CD4-positive, alpha-beta T cell (primary cell): ENCODE results near the gene HS6ST3. TPM values are rescaled to one million over a fixed set of nuclear protein-coding genes. Genes with fewer than 3 reads are reported as not detected.

Source experiments
- ATAC-seq: fragments of 200-7000 bp; cut with Tn5 transposase; one replicate; pipeline ENCODE4 v1.10.0; 2022; ENCODE audit warnings: mild to moderate bottlenecking; ENCODE audit not compliant: poor library complexity
- CTCF ChIA-PET: fragments of 350-600 bp; sonication (Branson Sonifier 250); formaldehyde crosslinking; loops from one replicate; lab custom pipeline; 2021; ENCODE audit warnings: antibody characterized with exemption, inconsistent platforms; lab: Charles Lee
- POLR2A ChIA-PET: fragments of 350-600 bp; sonication (Branson Sonifier 250); formaldehyde crosslinking; loops from one replicate; lab custom pipeline; 2021; ENCODE audit warnings: antibody characterized with exemption, inconsistent platforms; lab: Charles Lee
- DNase-seq, 14 experiments: peaks; one replicate each; pipeline ENCODE4 v3.0.0-alpha.2; 2013 to 2020; ENCODE audit warnings: mixed read lengths in 2 of 14
- H3K27ac ChIP-seq, 2 donors: one replicate each; pipeline versions ENCODE4 v1.5.1 to v1.7.0; 2013; ENCODE audit warnings: low read length in 2 of 2, low read depth in 1 of 2, mild to moderate bottlenecking in 1 of 2
- H3K27me3 ChIP-seq, 2 experiments: 1 replicate in 1 of 2; 2 replicates in 1 of 2; pipeline versions ENCODE4 v1.6.1 to v1.7.0; 2013; ENCODE audit warnings: low read length in 2 of 2, control low read depth in 1 of 2, mild to moderate bottlenecking in 1 of 2, moderate library complexity in 1 of 2; ENCODE audit not compliant: insufficient read depth in 2 of 2, control insufficient read depth in 1 of 2
- H3K36me3 ChIP-seq: one replicate; pipeline ENCODE4 v1.6.1; 2013; ENCODE audit warnings: low read length, control low read depth; ENCODE audit not compliant: insufficient read depth
- H3K4me1 ChIP-seq: one replicate; pipeline ENCODE4 v1.6.1; 2013; ENCODE audit warnings: low read length, control low read depth; ENCODE audit not compliant: insufficient read depth
- H3K4me3 ChIP-seq: one replicate; pipeline ENCODE4 v1.5.1; 2013; ENCODE audit warnings: mild to moderate bottlenecking, low read length, moderate library complexity
- H3K9me3 ChIP-seq, 2 experiments: 1 replicate in 1 of 2; 2 replicates in 1 of 2; pipeline versions ENCODE4 v1.6.1 to v1.7.0; 2013; ENCODE audit warnings: low read length in 2 of 2, mild to moderate bottlenecking in 2 of 2, control low read depth in 1 of 2, moderate library complexity in 1 of 2; ENCODE audit not compliant: control insufficient read depth in 1 of 2, insufficient read depth in 1 of 2
- H3K27ac Mint-ChIP-seq: one replicate; pipeline ENCODE4 v1.8.0; 2020; ENCODE audit warnings: mixed read lengths
- H3K27me3 Mint-ChIP-seq: one replicate; pipeline ENCODE4 v1.8.0; 2021; ENCODE audit warnings: mixed read lengths
- H3K36me3 Mint-ChIP-seq: one replicate; pipeline ENCODE4 v1.8.0; 2021; ENCODE audit warnings: low read depth, mixed read lengths
- H3K4me1 Mint-ChIP-seq: one replicate; pipeline ENCODE4 v1.8.0; 2021; ENCODE audit warnings: low read depth, mixed read lengths
- H3K4me3 Mint-ChIP-seq: one replicate; pipeline ENCODE4 v1.8.0; 2020; ENCODE audit warnings: mild to moderate bottlenecking, mixed read lengths
- H3K9me3 Mint-ChIP-seq: one replicate; pipeline ENCODE4 v1.8.0; 2020; ENCODE audit warnings: mixed read lengths
- CTCF ChIP-seq: fragments of 200-600 bp; IDR thresholded peaks from one replicate; pipeline ENCODE4 v1.8.0; 2022; ENCODE audit warnings: antibody characterized with exemption, mild to moderate bottlenecking
- intact Hi-C, 2 experiments: fragments of 100-400 bp; cut with DNase I in 1 of 2; cut with micrococcal nuclease in 1 of 2; formaldehyde crosslinking; loops; one replicate each; pipeline versions ENCODE4 v1.15.1 to v1.9.0; 2023 to 2025; cut with DNase I, micrococcal nuclease
- total RNA-seq, 174 experiments: library from RNA in 2 of 174; stranded (reverse) in 2 of 174; gene quantifications; one replicate each; pipeline ENCODE4 v1.2.3 and lab custom pipeline; 2021 to 2026

HS6ST3 gene
- total RNA-seq, 2 experiments from 2014 or later: not detected

- ATAC-seq (no peak), DNase-seq (no peak)
- POLR2A ChIA-PET: no interaction called here
- Mint-ChIP-seq H3K9me3 (peaks cover 9% of the 10 kb centered on the region), H3K4me1 (no peaks in the 10 kb centered on the region), H3K4me3 (no peak overlapping the region), H3K27ac (no peak overlapping the region), H3K36me3 (no peaks in the 10 kb centered on the region), H3K27me3 (no peaks in the 10 kb centered on the region)
- Histone ChIP-seq H3K36me3 (no peaks in the 10 kb centered on the region), H3K27me3 (no peaks in the 10 kb centered on the region), H3K4me1 (no peaks in the 10 kb centered on the region), H3K27ac (no peak overlapping the region), H3K4me3 (no peak overlapping the region), H3K9me3 (peaks cover 0 to 16% of the 10 kb centered on the region in 2 experiments)
- CTCF ChIA-PET: no interaction called here
- no peak for TF ChIP-seq CTCF
- intact Hi-C loops: no loop called here
Observed at GRCh38 chr13:96575423-96576320, 485.8 kb downstream of the HS6ST3 start.

DNA sequence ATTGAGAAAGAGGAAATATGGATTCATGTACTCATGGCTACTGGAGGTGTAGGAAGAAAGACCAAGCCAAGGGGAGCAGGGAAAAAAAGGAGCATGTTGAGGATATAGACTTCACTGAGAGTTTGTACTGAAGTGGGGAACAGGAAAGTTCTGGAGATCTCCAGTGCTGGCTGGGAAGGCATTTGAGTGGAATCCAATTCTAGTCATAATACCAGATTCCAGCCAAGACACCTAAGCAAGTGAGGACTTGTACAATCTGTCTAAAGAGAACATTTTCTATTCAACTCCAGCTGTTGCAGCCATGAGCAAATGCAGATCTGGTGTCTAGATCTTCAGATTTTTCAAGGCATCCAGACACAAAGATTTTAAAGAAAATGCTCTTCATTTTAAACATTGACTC lies 491.8 kb downstream of the HS6ST3 start:
- Mint-ChIP-seq H3K27ac (no peak overlapping the region), H3K9me3 (peaks cover 12% of the 10 kb centered on the region), H3K4me3 (no peak overlapping the region), H3K4me1 (no peaks in the 10 kb centered on the region), H3K36me3 (no peaks in the 10 kb centered on the region), H3K27me3 (no peaks in the 10 kb centered on the region)
- Histone ChIP-seq H3K27ac (no peak overlapping the region), H3K27me3 (no peaks in the 10 kb centered on the region), H3K4me3 (no peak overlapping the region), H3K9me3 (peaks cover 0 to 14% of the 10 kb centered on the region in 2 experiments), H3K4me1 (no peaks in the 10 kb centered on the region), H3K36me3 (no peaks in the 10 kb centered on the region)
- intact Hi-C loops: no loop called here
- TF ChIP-seq CTCF: no peak
- POLR2A ChIA-PET: no interaction called here
- CTCF ChIA-PET: no interaction called here
- DNase-seq (no peak), ATAC-seq (no peak)

- Histone ChIP-seq H3K4me3 (no peak overlapping the region), H3K9me3 (peaks cover 6 to 9% of the 10 kb centered on the region in 2 experiments), H3K4me1 (no peaks in the 10 kb centered on the region), H3K27ac (no peak overlapping the region), H3K27me3 (no peaks in the 10 kb centered on the region), H3K36me3 (no peaks in the 10 kb centered on the region)
- DNase-seq: no peak
- Mint-ChIP-seq H3K4me1 (no peaks in the 10 kb centered on the region), H3K27me3 (no peaks in the 10 kb centered on the region), H3K27ac (no peak overlapping the region), H3K4me3 (no peak overlapping the region), H3K36me3 (no peaks in the 10 kb centered on the region), H3K9me3 (peaks cover 24% of the 10 kb centered on the region)
- POLR2A ChIA-PET: no interaction called here
- intact Hi-C loops: no loop called here
- CTCF ChIA-PET: no interaction called here
- no peak for ATAC-seq
- no peak for TF ChIP-seq CTCF
Observed at GRCh38 chr13:96615252-96615651, 525.3 kb downstream of the HS6ST3 start.
